ENCODE measurements around the gene ERVK3-1.
"Not testable (repeated sequence)": the region's sequence is repeated elsewhere in the genome, so short reads cannot be mapped to it uniquely, and the experiment has no call there.

The ERVK3-1 gene

DNA sequence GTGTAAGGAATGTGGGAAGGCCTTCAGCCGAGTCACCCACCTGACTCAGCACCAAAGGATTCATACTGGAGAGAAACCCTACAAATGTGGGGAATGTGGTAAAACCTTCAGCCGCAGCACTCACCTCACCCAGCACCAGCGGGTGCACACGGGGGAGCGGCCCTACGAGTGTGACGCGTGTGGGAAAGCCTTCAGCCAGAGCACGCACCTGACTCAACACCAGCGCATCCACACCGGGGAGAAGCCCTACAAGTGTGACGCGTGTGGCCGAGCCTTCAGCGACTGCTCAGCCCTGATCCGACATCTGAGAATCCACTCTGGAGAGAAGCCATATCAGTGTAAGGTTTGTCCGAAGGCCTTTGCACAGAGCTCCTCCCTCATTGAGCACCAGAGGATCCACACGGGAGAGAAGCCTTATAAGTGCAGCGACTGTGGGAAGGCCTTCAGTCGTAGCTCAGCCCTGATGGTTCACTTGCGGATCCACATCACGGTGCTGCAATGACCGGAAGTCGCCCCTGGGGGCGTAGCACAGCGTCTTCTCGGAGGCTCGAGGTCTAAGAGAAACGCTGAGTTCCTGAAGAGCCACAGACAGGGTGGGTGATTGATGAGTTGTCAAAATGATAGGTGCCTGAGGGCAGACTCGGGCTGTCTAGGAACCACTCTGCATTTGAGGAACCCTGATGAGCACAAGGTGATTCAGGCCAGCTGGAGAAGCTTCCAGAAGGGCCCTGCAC lies 33.8 kb downstream of the ERVK3-1 start:
- DNase-seq (ENCODE audit: low read depth), result no peak

DNA sequence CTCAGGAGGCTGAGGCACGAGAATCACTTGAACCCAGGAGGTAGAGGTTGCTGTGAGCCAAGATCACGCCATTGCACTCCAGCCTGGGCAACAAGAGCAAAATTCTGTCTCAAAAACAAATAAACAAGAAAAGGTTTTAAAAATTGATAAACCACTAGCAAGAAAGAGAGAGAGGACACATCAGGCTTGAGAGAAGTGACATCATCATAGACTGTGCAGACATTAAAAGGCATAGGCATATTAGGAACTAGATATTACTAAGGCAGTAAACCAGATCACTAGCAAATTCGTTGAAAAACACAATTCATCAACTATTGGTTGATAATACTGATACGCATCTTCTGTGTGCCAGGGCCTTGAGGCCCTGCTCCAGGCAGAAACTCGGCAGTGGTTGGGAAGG lies 40.4 kb downstream of the ERVK3-1 start:
- H3K4me3 ChIP-seq (ENCODE audit: low read depth, low read length), result no peak overlapping the region
- DNase-seq (ENCODE audit: low read depth), result no peak
- TF ChIP-seq, protein P1, sequence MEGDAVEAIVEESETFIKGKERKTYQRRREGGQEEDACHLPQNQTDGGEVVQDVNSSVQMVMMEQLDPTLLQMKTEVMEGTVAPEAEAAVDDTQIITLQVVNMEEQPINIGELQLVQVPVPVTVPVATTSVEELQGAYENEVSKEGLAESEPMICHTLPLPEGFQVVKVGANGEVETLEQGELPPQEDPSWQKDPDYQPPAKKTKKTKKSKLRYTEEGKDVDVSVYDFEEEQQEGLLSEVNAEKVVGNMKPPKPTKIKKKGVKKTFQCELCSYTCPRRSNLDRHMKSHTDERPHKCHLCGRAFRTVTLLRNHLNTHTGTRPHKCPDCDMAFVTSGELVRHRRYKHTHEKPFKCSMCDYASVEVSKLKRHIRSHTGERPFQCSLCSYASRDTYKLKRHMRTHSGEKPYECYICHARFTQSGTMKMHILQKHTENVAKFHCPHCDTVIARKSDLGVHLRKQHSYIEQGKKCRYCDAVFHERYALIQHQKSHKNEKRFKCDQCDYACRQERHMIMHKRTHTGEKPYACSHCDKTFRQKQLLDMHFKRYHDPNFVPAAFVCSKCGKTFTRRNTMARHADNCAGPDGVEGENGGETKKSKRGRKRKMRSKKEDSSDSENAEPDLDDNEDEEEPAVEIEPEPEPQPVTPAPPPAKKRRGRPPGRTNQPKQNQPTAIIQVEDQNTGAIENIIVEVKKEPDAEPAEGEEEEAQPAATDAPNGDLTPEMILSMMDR (IDR thresholded peaks at IDR 0.05; ENCODE audit: insufficient read depth, low read depth, low read length, missing control alignments), result no peak

More for the DNA sequence above, 33.8 kb downstream of the ERVK3-1 start:
- H3K4me3 ChIP-seq (ENCODE audit: low read depth, low read length), result no peak overlapping the region
- TF ChIP-seq, protein P1 (IDR thresholded peaks at IDR 0.05; ENCODE audit: insufficient read depth, low read depth, low read length, missing control alignments), result no peak

DNA sequence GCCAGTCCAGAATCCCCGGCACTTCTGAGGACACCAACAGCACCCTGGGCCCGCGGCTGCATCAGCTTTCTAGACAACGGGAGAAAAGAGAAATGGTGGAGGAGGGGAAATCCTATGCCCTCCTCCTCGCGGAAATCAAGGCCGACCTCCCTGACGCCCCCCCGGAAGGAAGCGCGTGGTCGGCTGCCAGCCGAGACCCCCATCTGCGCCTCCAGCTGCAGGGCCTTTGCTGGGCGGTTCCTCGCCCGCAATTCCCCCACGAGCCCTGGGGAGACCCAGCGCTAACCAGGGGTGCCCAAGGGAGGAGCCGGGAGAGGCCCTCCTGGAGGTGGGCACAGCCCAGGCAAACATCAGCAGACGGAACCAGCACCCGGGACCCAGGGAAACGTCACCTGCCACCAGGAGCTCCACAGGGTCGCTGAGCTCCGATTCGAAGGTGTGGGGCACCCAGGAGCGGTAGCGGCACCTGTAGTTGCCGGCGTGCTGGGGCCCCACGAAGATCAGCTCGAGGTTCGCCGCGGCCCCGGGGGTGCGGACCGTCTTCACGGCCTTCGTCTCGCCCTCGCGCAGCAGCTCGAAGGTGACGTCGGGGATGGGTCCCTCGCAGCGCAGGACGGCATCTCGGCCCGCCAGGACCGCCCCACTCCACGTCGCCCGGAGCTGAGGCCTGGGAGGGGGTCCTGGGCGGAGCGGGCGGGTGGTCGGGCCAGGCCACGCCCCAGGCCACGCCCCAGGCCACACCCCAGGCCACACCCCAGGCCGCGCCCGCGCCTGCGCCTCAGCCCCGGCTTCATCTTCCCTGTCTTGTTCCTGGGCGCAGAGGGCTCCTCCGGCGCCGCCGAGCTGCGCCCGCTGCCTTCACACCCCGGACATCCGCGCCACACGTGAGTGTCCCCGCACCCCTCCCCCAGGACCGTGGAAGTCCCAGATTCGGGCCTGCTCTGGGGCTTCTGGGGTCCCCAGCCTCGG lies 42.1 kb downstream of the ERVK3-1 start:
- TF ChIP-seq, protein P1 (IDR thresholded peaks at IDR 0.05; ENCODE audit: insufficient read depth, low read depth, low read length, missing control alignments), result no peak
- peak overlapping the region; percentile 98 for H3K4me3 ChIP-seq (ENCODE audit: low read depth, low read length)
- DNase-seq (ENCODE audit: low read depth), result peak; percentile 90

DNA sequence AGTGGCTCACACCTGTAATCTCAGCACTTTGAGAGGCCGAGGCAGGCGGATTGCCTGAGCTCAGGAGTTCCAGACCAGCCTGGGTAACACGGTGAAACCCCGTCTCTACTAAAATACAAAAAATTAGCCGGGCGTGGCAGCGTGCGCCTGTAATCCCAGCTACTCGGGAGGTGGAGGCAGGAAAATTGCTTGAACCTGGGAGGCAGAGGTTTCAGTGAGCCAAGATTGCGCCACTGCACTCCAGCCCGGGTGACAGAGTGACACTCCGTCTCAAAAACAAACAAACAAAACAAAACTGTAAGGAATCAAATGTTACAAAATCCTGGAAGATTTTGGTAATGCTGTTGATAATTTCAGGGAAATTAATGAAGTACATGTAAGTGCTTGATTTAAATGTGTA lies 42.9 kb downstream of the ERVK3-1 start:
- DNase-seq (ENCODE audit: low read depth), result not testable (repeated sequence)
- H3K4me3 ChIP-seq (ENCODE audit: low read depth, low read length), result peak overlapping the region; percentile 98

DNA sequence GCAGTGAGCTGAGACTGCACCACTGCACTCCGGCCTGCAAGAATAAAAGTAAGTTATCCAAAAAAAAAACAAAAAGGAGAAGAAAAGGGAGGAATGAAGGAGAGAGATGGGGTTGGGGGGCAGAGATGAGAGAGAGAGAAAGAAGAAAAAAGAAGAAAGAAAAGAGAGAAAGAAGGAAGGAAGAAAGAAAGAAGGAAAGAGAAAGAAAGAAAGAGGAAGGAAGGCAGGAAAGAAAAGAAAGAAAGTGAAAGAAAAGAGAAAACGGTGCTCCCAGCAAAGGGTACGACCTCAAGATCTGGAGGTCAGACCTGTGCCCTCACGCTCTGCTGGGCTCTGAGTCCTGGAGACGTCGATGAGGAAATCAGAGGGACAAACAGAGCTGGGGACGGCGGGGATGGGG lies 44.4 kb downstream of the ERVK3-1 start:
- H3K4me3 ChIP-seq (ENCODE audit: low read depth, low read length), result no peak overlapping the region
- no peak for DNase-seq (ENCODE audit: low read depth)
- TF ChIP-seq, protein P1 (IDR thresholded peaks at IDR 0.05; ENCODE audit: insufficient read depth, low read depth, low read length, missing control alignments), result no peak

DNA sequence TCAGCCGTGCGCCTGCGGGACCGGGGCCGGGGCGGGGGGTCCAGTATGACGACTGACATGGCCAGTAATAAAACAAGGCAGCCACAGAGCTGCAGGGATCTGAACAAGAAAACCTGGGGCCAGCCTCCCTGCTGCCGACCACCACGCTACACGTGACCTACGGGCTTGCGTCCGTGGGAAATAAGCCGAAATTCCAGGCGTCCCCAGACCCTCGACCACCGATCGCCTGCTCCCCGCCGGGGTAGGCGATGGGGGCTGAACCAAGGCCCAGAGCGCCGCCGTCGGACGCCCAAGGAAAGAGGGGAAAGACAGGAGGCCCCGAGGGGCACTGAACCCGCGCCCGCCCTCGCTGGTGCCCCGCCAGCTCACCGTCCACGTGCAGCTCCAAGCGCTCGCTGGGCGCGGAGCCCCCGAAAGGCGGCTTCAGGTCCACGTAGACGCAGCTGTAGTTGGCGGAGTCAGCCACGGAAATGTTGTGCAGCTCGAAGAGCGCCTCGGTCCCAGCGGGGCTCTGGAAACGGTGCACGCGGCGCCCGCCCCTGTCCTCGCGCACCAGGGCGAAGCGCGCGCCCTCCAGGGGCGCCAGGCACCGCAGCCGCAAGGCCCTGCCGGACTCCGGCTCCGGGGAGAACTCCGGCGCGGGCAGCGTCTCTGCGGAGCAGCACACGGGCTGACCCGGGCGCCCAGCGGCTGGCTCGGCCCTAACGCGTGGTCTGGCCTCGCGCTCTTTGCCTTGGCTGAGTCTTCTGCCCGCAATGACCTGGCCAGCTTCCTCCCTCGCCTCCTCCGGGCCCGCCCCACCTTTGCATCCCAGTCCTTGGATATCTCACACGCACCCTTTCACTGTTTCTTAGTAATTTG lies 45.1 kb downstream of the ERVK3-1 start:
- DNase-seq (ENCODE audit: low read depth), result no peak
- H3K4me3 ChIP-seq (ENCODE audit: low read depth, low read length), result no peak overlapping the region
- TF ChIP-seq, protein P1 (IDR thresholded peaks at IDR 0.05; ENCODE audit: insufficient read depth, low read depth, low read length, missing control alignments), result no peak

Data from GM12865 (cell line).